ENCODE measurements around the gene PIGS. TPM values are rescaled to one million over a fixed set of nuclear protein-coding genes. Genes with fewer than 3 reads are reported as not detected.
"Not testable (repeated sequence)": the region's sequence is repeated elsewhere in the genome, so short reads cannot be mapped to it uniquely, and the experiment has no call there.

The PIGS gene
- total RNA-seq, 1 donor from 2014 or later, result 43.0 TPM

DNA sequence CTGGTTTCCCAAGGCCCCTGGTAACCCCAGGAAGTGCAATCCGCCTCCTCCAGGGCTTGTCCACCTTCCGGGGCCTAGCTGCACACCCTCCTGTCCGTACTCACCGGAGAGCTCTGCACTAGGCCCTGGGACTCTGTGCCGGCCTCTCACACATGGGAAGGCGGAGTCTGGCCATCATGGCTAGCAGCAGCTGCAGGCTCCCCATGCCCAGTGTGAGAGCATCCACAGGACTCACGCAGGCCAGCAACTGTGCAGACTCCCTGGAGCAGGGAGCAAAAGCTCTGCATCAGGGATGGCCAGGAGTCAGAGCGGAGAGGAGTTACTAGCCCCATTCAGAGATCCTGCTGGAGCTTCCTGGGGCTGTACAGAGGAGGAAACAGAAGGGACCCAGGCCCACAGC is 44.9 kb downstream of the PIGS start:
- Histone ChIP-seq H3K9me3 (no peaks in the 10 kb centered on the region), H3K27me3 (no peaks in the 10 kb centered on the region), H3K4me1 (no peaks in the 10 kb centered on the region), H3K27ac (no peak overlapping the region), H3K4me3 (no peak overlapping the region), H3K36me3 (no peaks in the 10 kb centered on the region)
- no peak for ATAC-seq
- intact Hi-C loops (cut with DNase I), result no loop called here
- no peak for DNase-seq
- no peak for TF ChIP-seq CTCF (IDR thresholded peaks at IDR 0.05)

- peak; percentile 77 for ATAC-seq
- H3K4me3 ChIP-seq, result no peak overlapping the region
These were observed 46.6 kb downstream of the PIGS start for GRCh38 chr17:28524476-28525424.

GRCh38 chr17:28523876-28524275 is 47.4 kb downstream of the PIGS start:
- intact Hi-C loops (cut with DNase I), result no loop called here
- Histone ChIP-seq H3K27ac (no peak overlapping the region), H3K9me3 (no peaks in the 10 kb centered on the region), H3K4me3 (no peak overlapping the region), H3K4me1 (no peaks in the 10 kb centered on the region), H3K36me3 (no peaks in the 10 kb centered on the region), H3K27me3 (no peaks in the 10 kb centered on the region)
- DNase-seq (no peak), ATAC-seq (no peak)
- TF ChIP-seq CTCF (IDR thresholded peaks at IDR 0.05), result no peak

More at GRCh38 chr17:28524476-28525424, 46.6 kb downstream of the PIGS start:
- no peaks in the 10 kb centered on the region for H3K27me3 ChIP-seq
- H3K36me3 ChIP-seq, result no peaks in the 10 kb centered on the region
- intact Hi-C loops (cut with DNase I), result no loop called here
- H3K4me1 ChIP-seq, result no peaks in the 10 kb centered on the region
- peak overlapping the region; percentile 15 for H3K27ac ChIP-seq
- TF ChIP-seq CTCF (IDR thresholded peaks at IDR 0.05), result no peak
- peak; percentile 80 for DNase-seq
- no peaks in the 10 kb centered on the region for H3K9me3 ChIP-seq

DNA sequence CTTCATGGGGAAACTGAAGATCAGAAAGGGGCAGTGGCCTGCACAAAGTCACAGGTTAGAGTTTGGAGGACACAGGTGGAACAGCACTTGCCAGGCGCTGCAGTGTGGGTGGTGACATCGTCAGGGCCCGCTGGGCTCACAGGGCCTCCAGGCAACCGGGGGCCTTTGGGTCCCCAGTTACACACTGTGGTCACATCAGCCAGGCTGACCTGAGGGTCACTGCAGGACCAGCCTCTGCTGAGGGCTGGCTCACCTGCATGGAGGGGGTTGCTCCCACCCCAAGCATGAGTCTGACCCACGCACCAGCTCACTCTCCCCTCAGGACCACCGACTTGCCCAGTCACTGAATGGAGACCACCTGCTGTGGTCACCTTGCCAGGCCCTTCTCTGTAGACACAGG is 48.1 kb downstream of the PIGS start:
- H3K4me1 ChIP-seq, result no peaks in the 10 kb centered on the region
- no peaks in the 10 kb centered on the region for H3K36me3 ChIP-seq
- no peaks in the 10 kb centered on the region for H3K9me3 ChIP-seq
- intact Hi-C loops (cut with DNase I), result no loop called here
- no peak for ATAC-seq
- no peaks in the 10 kb centered on the region for H3K27me3 ChIP-seq
- TF ChIP-seq CTCF (IDR thresholded peaks at IDR 0.05), result no peak
- no peak overlapping the region for H3K4me3 ChIP-seq
- H3K27ac ChIP-seq, result no peak overlapping the region
- no peak for DNase-seq

- H3K9me3 ChIP-seq; H3K27me3 ChIP-seq; H3K4me1 ChIP-seq; intact Hi-C loops (cut with DNase I); DNase-seq; H3K4me3 ChIP-seq; ATAC-seq; H3K27ac ChIP-seq; H3K36me3 ChIP-seq: not testable (repeated sequence)
These were observed 49.0 kb downstream of the PIGS start for GRCh38 chr17:28522281-28522680.

- no peaks in the 10 kb centered on the region for H3K4me1 ChIP-seq
- intact Hi-C loops (cut with DNase I), result no loop called here
- TF ChIP-seq CTCF (IDR thresholded peaks at IDR 0.05), result no peak
- no peak for ATAC-seq
- H3K27ac ChIP-seq, result no peak overlapping the region
- H3K9me3 ChIP-seq, result no peaks in the 10 kb centered on the region
- no peak for DNase-seq
- H3K4me3 ChIP-seq, result no peak overlapping the region
- H3K36me3 ChIP-seq, result no peaks in the 10 kb centered on the region
- no peaks in the 10 kb centered on the region for H3K27me3 ChIP-seq
These were observed 49.8 kb downstream of the PIGS start for GRCh38 chr17:28521311-28522085.

Measured in upper lobe of right lung (tissue), 1 donor.